Measurements from ENCODE around the gene ATP1A3.
"Not testable (repeated sequence)": the region's sequence is repeated elsewhere in the genome, so short reads cannot be mapped to it uniquely, and the experiment has no call there.

ATP1A3 gene

DNA sequence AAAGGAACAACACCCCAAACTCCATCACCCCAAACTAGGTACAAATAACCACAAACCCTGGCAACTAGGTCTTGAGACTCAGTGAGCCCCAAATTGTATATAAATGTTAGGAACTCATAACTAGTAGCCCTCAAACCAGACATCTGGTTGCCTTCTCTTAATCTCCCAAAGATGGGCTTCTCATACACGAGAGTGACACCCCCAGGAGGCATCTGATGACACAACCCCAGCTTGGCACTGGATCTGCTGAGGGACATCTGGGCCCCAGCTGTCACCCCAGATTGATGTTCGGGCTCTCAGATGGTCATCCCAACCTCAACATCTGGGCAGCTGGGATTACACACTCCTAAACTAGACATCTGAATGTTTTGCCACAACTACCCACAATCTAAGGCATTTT lies 49.7 kb downstream of the ATP1A3 start:
- no peak for DNase-seq

DNA sequence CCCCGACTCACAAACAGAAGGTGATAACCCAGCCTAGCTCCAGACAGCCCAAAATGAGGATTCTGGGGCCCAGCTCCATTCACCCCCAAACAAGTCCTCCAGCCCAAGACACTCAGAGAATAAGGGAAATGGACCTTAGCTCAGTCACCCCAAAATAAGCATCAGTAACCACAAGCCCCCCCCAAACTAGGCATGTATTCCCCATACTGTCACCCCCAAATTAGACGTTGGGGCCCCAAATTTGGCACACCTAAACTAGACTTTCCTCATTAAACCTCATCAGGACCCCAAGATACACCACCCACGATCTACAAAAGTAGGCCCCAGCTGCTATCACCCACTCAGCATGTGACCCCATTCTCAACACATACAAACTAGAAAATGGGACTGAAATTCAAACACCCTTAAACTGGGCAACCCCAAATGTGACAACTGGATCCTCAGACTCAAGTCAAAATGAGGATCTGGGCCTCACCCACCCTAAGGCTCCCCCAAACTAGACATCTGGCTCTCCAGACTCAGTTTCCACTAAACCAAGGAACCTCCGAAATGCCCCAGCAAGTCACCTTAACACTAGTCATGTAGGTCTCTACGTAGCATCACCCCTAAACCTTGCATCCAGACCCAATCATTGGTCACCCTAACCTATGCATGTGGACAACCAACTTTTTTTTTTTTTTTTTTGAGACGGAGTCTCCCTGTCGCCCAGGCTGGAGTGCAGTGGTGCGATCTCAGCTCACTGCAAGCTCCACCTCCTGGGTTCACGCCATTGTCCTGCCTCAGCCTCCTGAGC lies 52.4 kb downstream of the ATP1A3 start:
- DNase-seq, result no peak

DNA sequence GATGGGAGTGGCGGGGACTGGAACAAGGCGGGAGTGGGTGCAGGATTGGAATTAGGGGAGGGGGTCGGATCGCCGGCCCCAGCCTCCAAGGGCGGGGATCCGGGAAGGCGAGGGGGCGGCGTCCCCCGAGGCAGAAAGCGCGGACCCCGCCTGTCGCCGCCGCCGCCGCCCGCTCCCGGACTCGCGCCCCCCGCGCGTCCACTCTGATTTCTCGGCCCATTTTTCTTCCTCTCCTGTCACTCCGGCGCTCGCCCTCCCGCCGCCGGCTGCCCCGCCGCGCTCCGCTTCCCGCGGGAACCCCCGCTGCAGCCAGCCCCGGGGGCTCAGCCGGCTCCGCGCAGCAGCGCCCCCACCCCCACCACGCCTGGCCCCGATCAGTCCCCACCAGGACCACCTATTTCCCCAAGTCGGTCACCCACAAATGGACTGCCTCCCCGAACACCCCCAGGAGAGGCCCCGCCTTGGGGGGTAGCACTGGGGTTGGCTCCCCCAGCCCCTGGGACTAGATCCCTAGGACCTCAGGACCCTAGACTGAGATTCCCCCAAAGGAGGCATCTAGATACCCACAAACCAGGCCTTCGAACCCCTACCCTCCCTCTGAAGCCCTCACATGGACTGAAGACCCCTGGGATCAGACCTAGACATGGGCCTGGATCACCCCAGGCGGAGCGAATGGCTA lies 53.2 kb downstream of the ATP1A3 start:
- no peak for DNase-seq

DNA sequence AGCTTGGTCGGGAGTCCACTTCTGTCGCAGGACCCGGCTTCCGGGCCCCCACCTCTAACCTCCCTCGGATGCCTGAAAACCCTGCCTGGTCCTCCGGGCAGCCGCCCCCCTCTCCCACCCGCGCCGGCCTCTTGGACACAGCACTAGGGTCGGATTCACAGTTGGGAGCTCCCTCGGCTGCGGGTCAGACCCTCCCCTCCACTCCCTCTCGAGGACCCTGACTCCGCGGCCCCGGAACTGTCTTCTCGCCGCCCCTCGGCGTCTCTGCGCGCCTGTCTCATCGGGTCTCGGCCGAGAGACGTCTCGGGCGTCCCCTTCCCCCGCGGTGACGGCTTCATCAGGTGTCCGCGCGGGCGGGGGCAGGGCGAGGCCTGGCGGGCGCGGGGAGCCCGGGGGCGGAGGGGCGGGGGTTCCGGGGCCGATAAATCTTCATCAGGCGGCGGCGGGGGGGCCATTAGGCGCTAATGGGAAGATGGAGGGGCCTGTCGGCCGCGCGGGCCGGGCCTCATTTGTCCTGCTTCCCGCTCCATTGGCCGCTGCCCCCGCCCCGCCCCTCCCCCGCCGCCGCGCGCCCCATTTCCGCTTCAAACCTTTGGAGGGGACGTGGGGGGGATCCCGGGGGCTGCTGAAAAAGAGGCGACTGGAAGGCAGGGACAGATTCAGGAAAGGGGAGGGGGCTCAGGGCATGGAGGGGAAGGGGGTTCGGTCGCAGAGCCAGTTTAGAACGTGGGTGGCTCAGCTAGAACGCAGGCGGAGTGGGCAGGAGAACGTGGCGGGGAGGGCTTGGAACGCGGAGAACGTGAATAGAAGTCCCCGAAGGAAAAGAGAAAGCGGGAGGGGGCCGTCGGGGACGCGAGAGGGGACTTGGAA lies 53.9 kb downstream of the ATP1A3 start:
- peak; percentile 34 for DNase-seq

DNA sequence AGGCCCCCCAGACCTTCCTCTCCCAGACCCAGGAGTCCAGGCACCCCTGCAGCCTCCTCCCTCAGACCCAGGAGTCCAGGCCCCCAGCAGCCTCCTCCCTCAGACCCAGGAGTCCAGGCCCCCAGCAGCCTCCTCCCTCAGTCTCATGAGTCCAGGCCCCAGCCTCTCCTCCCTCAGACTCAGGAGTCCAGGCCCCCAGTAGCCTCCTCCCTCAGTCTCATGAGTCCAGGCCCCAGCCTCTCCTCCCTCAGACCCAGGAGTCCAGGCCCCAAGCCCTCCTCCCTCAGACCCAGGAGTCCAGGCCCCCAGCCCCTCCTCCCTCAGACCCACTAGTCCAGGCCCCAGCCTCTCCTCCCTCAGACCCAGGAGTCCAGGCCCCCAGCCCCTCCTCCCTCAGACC lies 54.8 kb downstream of the ATP1A3 start:
- not testable (repeated sequence) for DNase-seq

DNA sequence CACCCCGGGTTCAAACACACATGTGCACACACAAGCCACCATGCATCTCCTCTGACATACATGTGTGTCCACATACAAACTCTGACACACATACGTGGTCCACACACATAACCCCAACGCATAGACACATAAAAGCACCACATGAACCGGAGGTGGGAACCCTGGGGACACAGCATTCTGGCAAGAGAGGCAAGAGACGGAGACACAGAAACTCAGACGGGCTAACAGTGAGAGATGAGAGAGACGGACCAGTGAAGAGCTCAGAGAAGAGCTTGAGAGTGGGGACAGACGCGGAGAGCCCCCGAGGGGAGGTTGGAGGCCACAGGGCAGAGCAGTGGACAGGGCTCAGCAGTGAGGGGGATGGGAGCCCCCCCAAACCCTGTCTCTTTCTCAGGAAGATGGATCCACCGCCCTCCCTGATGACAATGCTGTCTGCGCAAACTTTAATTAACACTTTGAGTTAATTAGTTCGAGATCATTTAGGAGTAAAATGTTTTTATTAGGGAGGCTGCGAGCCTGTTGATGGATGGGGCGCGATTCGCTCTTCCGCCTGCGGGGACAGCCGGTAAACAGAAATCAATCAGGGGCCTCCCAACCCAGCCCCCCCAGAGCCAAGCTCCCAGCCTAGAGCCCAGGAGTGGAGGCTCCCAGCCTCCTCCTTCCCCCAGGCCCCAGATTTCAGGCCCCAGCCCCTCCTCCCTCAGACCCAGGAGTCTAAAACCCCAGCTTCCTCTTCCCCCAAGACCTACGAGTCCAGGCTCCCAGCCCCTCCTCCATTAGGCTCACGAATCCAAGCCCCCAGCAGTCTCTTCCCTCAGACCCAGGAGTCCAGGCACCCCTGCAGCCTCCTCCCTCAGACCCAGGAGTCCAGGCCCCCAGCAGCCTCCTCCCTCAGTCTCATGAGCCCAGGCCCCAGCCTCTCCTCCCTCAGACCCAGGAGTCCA lies 56.2 kb downstream of the ATP1A3 start:
- no peak for DNase-seq

DNA sequence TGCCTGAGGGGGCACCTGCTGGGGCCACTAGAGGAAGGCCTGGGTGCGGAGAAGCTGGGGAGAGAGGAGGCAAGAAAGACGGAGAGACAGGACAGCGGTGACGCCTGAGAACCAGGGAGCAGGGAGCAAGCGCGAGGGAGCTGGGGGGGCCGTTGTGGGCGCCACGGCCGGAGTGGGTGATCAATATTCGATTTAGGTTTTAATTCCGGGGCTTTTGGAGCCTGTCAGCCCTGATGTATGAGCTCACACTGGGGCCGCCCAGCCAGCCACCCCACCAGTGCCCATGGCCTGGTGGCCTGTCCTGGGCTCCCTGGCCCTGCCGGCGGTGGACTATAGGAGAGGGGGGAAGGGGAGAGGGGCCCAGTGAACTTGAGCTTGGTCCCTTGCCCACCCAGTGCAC lies 57.1 kb downstream of the ATP1A3 start:
- no peak for DNase-seq

DNA sequence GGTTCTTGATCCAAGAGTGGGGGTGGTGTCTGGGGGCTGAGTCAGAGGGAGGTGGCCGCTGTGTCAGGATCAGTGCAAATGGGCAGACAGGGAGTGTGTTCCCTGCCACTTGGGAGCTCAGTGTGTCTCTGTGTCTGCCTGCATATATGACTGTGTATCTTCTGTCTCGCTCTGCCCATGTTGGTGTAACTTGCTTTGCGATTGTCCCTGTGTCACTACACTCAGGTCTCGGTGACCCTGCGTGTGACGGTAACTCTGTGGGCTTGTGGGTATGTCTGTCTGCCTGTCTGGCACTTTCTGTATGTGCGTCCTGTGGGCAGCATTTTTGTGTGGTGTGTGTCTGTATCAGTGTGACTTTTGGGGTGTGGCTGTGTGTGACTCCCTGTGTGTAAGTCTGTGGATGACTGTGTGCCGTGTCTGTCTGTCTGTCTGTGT lies 57.6 kb downstream of the ATP1A3 start:
- no peak for DNase-seq

DNA sequence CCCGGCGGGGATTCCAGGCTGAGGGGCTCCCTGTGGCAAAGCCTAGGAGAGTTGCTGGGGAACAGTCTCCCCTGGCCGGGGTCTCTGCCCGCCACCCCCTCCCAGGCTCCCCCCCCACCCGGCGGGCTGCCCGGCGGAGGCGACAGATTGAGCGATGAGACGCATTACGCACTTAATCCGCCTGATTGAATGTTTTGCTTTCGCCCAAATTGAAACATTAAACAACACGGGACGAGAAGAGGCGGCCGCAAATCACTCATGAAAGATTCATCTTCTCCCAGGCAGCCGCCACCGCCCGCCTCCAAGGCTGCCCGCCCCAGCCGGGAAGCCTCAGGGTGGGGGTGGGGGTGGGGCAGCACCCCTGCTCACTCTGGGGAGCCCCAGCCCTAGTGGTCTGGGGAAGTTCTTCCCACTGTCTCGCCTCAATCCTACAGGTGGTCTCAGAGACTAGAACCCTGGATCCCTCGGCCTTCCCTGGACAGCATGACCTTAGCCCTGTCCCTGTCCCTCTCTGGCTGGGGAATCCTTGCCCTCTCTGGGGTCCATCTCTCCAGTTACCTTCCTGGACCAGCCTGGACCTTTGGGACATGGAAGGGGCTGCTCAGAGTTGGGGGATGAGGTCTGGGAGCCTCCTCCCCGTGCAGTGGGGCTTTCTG lies 58.1 kb downstream of the ATP1A3 start:
- no peak for DNase-seq

DNA sequence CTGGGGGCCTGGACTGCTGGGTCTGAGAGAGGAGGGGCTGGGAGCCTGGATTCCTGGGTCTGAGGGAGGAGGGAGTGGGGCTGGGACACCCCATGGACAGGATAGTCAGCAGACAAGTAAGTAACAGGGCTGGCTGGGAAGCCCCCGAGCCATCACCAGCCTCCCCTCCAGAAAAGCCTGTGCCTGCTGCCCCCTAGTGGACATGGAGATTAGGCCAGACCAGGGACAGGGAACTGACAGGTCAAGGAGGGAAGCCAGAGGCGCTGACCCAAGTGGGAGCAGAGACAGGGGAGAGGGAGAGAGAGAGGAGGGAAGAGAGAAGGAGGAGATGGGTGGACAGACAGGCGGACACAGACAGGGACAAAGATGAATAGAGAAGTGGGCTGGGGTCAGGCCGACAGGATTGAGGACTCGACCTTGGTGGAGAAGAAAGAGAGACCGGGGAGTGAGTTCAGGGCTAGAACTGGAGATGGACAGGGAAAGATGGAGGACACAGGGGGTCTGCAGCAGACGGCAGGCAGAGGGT lies 59.1 kb downstream of the ATP1A3 start:
- DNase-seq, result no peak

DNA sequence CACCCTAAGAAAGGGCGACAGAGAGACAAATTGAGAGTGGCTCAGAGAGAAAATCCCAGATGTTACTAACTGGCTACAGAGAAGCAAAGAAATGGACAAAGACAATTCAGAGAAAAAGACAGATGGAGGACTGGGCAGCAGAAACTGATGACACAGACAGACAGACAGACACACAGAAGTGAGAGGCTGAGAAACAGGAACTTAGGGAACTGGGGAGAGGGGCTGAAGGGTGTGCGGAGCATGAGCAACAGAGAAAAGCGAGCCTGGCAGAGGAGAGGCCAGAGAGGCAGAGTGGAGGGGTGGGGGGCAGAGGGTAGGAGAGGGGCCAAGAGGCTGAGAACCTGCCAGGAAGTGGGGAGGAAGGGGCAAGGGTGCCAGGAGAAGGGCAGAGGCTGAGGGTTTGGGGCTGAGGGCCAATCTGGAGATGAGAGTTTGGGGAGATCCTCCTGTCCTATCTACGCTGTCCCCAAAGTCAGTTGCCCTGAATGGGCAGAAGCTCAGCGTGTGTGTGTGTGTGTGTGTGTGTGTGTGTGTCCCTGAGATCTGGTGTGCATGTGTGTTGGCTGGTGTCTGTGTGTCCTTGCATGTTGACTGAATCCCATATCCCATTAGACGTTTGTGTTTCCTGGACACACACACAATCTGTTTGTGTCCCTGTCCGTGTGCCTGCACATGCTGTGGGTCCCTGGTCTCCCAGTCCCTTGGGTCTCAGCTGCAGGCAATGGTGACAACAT lies 60.2 kb downstream of the ATP1A3 start:
- no peak for DNase-seq

DNA sequence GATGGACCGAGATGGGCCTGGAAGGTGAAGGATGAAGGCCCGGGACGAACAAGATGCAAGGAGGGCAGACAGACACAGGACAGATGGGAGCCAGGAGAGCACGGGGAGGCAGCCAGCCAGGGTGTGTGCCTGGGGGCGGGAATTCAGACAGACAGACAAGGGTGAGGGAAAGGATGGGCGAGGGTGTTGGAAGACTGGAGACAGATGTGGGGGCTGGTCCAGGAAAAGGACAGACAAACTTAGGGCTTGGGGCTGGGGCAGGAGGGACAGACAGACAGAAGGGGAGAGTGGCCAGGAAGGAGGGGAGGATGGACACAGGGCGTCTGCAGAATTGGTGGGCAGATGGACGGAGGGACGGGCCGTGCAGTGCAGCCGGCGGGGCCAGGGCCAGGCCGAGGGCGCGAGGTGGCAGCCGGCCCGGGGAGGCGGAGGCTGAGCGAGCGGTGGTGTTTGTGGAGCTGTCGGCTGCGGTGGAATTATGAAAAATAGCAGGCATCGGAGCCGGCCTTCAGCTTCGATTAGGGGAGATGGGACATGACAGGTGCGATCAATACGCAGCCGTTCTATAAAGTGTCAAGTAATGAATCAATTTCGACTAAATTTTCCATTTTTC lies 61.2 kb downstream of the ATP1A3 start:
- no peak for DNase-seq

DNA sequence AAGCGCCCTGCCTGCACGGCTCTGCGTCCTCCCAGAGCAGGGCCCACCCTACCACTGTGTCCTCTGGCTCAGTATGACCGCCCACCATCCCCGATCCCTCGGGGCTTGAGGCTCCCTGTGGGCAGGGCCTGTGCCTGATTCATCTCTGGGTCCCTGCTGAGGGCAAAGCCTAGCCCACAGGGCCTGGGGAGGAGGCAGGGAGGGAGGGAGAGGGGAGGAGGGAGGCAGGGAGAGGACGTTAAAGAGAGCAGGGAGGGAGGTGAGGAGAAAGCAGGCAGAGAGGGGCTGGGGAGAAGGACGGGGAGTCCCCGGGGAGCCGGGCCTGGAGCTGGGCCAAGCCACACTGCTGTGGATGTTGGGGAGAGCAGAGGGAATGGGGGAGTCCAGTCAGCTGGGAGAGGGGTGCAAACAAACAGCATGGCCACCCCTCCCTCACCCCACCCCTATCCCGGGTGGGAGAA lies 61.7 kb downstream of the ATP1A3 start:
- no peak for DNase-seq

DNA sequence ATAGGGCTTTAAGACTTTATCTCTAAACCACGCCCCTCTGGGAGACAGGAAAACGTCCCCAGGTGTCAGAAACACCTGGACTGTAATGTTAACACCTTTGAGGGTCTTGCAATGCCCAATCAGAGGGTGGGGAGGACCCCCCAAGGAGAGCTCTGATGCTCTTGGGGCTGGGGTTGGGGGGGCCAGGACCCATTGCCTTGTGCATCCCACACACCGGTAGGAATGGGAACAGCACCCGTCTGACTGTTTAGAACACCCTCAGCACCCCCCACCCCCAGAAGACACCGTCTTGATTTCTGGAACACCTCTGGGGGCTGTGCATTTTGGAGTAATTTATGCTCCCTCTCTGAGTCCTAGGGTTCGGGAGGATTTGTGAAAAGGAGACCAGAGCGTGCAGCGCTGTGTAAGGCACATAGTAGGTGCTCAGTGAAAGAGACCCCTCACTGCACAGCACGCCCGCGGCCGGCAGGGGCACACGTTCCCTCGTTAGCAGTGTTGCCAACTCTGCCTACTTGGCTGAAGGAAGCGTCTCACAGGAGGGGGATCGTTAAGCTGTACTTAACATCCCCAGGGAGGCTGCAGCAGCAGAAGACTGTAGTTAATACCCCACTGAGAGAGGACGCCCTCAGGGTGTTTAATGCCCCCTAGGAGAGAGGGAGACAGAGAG lies 63.0 kb downstream of the ATP1A3 start:
- DNase-seq, result no peak

DNA sequence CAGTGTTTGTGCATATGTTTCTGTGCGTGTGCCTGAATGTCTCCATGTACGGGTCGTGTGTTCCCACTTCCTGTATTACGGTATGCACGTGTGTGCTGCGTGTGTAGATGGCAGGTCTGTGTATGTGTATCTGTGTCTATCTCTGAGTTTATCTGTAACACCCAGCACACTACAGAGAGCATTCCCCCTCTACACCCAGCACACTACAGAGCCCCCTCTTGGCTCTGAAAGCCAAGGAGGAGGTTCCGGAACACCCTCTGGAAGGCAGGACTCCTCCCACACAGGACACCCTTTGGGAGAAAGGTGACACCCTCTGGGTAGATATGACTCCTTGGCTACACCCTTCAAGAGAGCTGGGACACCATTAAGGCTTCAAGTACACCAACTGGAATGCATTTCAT lies 63.7 kb downstream of the ATP1A3 start:
- DNase-seq, result no peak

DNA sequence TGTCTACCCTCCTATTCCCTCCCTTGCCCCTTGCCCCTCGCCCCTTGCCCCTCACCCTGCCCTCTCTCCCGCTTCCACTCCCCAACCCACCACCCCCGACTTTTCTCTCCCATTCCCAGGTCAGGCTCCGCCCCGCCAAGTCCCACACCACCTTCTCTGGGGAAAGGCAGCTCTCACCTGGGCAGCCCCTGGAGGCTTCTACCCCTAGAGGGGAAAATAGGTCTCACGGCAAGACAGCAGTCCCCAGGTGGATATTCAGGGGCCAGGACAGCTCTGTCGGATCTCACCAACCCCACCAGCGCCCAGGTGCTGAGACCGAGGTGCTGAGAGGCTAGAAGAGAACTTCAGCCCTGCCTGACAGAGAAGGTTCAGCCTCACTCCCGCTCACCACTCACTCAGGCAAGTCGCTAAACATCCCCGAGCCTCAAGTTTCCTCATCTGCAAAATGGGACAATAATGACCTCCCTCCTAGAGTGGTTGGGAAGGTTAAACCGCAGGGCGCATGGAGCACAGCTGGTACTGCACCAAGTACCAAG lies 64.4 kb downstream of the ATP1A3 start:
- no peak for DNase-seq

DNA sequence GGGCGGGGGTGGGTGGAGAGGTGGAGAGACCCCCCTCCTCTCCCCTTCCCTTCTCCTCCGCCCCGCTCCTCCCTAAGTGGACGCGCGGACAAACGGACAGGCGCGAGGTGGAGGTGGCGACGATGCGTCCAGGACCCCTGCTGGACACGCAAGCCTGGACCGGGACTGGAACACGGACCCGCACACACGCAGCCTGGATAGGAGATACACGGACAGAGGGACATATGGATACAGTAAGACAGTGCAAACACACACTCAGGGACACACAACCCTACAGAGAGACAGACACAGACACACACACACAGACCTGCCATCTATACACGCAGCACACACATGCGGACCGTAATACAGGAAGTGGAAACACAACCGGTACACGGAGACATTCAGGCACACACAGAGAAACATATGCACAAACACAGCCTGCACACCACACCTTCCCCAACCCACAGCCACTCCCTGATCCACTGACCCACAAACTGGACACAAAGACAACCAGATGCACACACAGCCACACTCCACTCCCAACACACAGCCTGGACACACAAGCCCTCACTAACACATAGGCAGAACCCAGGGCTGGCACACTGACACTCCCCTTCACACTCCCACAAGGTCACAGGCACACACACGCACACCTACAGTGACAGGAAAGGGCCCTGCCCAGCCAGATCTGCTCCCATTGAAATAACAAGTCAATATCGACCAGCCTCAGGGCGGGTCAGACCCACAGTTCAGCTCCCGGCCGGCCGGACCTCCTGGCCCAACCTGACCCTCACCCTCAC lies 65.1 kb downstream of the ATP1A3 start:
- no peak for DNase-seq

DNA sequence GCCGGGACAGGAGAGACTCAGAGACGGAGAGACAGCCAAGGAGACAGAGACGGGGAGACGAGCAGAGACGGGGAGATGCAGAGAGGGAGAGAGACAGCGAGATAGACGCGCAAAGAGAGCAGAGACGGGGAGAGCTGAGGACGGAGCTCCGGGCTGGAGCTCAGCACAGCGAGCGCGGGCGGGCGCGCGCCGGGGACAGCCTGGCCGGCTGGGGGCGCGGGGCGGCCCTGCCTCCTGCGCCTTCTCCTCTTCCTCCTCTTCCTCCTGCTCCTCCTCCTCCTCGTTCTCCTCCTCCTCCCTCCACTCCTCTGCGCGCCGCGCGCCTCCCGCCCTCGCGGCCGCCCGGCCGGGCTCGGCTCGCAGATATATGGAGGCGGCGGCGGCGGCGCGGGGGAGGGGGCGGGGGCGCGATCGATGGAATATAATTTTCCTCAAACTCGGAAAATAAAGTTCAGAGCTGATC lies 65.8 kb downstream of the ATP1A3 start, which contains the start of gene ERFL:
Gene ERFL (minus strand): TSS at position 229 of the 463 bp plus-strand sequence. CDS start 15,530 bp downstream, outside the sequence.
- no peak for DNase-seq

All from activated gamma-delta T cell (primary cell).